Esophagus mucosa (tissue), 1 donor: ENCODE data around the gene KAT14. TPM values are rescaled to one million over a fixed set of nuclear protein-coding genes. Genes with fewer than 3 reads are reported as not detected.
"Not testable (repeated sequence)": the region's sequence is repeated elsewhere in the genome, so short reads cannot be mapped to it uniquely, and the experiment has no call there.

Source experiments
- ATAC-seq: fragments of 200-7000 bp; cut with Tn5 transposase; one replicate; pipeline ENCODE4 v1.9.1; 2020
- total RNA-seq: library from RNA; stranded (reverse); gene quantifications from one replicate; pipeline ENCODE4 v1.2.4, GENCODE V29; 2023
- donor health status: DM: yes; HTN: yes; CAD: no.

Gene KAT14
- total RNA-seq, 1 donor from 2014 or later, result 6.8 TPM

- no peak for ATAC-seq
Observed at GRCh38 chr20:18156045-18156444, 18.4 kb downstream of the KAT14 start.

DNA sequence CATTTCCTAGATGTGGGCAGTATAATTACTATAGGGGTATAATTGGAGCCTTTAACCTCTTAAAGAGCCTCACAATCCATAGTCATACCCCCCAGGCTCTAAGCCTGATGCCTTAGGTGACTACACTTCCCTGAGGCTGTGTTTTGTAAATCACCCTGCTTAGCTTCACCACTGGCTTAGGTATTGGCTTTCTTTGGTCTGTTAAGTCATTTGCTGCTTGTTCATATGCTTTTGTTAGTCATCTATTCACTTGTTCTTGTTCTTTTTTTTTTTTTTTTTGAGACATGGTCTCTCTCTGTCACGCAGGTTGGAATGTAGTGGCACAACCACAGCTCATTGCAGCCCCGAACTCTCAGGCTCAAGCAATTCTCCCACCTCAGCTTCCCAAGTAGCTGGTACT, 26.7 kb downstream of the KAT14 start:
- ATAC-seq, result peak; percentile 76

GRCh38 chr20:18165553-18165952, 27.9 kb downstream of the KAT14 start:
- peak; percentile 10 for ATAC-seq

DNA sequence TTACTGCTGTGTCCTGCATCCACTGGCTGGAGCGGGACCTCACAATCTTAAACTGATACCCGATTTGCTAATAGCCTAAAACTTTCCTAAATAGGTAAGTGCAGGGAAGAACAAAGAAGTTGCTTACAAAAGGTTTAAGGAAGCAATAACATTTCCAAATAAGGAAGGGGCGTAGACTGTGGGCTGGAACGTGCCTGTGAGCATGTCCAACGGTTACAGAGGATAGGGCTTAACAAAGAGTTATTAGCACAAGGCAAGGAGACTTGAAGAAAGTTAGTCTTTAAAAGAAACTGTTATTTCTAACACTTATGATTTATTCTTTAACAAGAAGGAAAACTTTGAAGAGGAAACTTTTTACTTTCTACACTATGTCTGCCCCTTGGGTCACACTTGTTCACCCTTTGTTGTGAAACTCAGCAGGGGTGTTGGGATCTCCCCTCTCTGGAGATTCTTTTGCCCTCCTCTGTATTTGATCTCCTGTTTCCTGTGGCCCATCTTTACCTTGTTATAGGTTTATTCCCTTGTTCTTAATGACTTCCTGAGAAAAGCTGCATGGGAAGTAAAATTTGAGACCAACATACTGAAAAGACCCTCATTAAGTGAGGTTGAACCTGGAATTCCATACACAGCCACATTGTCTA, 28.7 kb downstream of the KAT14 start:
- no peak for ATAC-seq

GRCh38 chr20:18166950-18167349, 29.3 kb downstream of the KAT14 start:
- ATAC-seq, result no peak

- no peak for ATAC-seq
Observed at GRCh38 chr20:18172379-18172778, 34.7 kb downstream of the KAT14 start.

GRCh38 chr20:18174906-18175683, 37.4 kb downstream of the KAT14 start:
- ATAC-seq, result no peak

- ATAC-seq, result no peak
Observed at GRCh38 chr20:18176318-18176785, 38.7 kb downstream of the KAT14 start.

DNA sequence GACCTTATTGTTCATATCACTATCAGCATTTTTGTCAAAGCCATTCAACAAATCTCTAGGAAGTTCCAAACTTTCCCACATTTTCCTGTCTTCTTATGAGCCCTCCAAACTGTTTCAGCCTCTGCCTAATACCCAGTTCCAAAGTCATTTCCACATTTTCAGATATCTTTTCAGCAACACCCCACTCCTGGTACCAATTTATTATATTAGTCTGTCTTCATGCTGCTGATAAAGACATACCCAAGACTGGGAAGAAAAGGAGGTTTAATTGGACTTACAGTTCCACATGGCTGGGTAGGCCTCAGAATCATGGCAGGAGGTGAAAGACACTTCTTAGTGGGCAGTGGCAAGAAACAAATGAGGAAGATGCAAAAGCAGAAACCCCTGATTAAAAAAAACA, 42.7 kb downstream of the KAT14 start:
- ATAC-seq, result not testable (repeated sequence)

DNA sequence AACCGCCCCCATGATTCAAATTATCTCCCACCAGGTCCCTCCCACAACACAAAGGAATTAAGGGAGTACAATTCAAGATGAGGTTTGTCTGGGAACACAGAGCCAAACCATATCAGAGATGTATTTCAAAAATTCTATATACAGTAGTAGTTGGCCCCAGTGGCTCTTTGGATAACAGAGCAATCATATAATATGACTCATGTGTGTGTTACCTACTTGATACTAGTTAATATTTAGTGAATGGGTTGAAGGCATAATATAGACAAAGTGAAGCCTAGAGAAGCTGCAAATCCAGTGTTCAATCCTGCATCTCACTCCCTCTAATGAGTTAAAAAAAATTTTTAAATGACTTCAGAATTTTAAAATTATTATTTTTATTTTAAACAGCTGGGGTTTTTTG, 43.2 kb downstream of the KAT14 start:
- ATAC-seq, result no peak

DNA sequence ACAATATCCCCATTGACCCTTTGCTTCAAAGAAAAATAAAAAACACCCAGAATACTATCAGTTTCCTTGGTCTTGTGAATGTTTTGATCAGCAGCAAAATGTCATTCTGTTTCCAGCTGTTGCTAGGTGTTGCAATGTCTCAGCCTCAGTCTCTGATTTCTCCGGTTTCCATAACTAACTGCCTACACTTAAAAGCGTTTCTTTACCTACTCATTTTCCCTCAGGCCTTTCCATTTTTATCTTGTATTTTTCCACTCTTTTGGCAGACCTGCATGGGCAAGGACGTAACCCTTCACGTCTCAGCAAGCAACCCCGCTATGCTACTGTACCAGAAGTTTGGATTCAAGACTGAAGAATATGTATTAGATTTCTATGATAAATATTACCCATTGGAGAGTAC, 49.4 kb downstream of the KAT14 start:
- ATAC-seq, result peak; percentile 58

- ATAC-seq, result no peak
Observed at GRCh38 chr20:18188434-18188833, 50.8 kb downstream of the KAT14 start.

GRCh38 chr20:18190338-18191233, 52.9 kb downstream of the KAT14 start:
- ATAC-seq, result no peak

- no peak for ATAC-seq
Observed at GRCh38 chr20:18191306-18191705, 53.6 kb downstream of the KAT14 start.

GRCh38 chr20:18194461-18194860, 56.8 kb downstream of the KAT14 start:
- not testable (repeated sequence) for ATAC-seq

GRCh38 chr20:18195931-18196330, 58.3 kb downstream of the KAT14 start:
- no peak for ATAC-seq

GRCh38 chr20:18197382-18198070, 59.9 kb downstream of the KAT14 start:
- ATAC-seq, result peak; percentile 98

DNA sequence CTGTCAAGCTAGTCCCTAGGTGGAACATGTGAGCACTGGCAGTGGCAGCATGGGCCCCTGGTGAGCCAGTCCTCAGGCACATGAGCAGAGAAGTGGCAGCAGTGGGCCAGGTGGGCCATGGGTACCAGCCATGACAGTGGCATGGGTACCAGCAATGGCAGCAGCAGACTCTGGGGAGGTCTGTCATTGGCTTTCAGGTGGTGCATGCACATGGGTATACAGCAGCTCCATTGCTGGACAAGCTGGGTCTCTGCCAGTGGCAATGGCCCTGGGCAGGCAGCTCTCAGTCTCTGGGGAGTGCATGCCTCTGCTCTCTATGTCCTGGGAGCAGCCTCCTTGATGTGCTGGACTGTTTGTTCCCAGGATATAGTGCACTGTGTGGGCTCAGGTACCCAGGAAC, 65.3 kb downstream of the KAT14 start:
- ATAC-seq, result peak; percentile 34

DNA sequence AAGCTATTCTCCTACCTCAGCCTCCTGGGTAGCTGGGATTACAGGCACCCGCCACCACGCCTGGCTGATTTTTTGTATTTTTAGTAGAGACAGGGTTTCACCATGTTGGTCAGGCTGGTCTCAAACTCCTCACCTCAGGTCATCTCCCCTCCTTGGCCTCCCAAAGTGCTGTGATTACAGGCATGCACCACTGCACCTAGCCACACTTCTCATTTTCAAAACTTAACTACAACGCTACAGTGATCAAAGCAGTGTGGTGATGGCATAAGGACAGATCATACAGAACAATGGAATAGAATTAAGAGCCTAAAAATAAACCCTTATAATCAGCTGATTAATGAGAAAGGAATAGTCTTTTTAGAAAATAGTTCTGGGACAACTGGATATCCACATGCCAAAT, 66.0 kb downstream of the KAT14 start:
- not testable (repeated sequence) for ATAC-seq

DNA sequence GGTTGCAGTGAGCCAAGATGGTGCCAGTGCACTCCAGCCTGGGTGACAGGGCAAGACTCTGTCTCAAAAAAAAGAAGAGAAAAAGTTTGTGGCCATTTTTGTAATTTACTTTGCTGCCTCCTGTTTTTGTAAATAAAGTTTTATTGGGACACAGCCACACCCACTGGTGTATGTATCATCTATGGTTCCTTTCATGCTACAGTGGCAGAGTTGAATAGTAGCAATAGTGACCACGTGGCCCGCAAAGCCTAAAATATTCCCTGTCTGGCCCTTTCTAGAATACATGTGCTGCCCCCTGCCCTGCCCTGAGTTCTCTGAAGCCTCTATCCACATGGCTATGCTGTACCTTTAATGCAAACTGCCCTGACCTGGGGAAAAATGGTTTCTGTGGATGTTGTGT, 75.3 kb downstream of the KAT14 start:
- peak; percentile 64 for ATAC-seq

DNA sequence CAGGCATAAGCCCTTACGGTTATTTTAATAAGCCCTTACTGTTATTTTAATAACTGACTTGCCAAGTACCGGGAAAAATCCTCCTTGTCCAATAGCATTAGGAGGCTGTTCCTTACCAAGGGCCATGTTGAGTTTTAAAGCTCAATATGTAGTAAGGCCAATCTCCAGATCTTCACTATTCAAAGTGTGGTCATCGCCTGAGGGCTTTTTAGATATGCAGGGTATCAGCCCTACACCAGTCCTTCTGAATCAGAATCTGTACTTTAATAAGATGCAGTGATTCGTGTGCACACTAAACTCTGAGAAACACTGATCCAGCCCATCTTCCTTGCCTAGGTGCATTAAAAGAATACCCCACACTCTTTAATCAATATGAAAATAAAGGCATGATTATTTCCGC, 77.9 kb downstream of the KAT14 start:
- ATAC-seq, result no peak

- ATAC-seq, result no peak
Observed at GRCh38 chr20:18218280-18218679, 80.6 kb downstream of the KAT14 start.

DNA sequence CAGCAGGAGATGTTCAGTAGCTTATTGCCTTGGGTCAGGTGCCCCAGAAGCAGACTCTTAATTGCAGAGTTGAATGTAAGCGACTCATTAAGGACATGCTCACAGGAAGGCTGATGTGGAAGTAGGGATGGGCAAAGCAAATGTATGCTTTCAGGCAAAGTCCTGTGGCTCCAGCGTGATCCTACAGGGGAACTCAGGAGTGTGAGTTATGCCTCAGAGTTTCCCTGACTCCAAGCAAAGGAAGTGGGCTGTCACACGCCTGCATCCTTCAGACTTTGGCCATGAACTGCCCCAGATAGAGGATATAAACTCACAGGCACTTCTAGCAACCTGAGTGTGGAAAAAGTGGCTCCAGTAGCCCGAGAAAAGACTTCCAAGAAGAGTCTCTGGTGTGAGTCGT, 85.7 kb downstream of the KAT14 start:
- ATAC-seq, result no peak
